ENCODE results near the gene MTF1. TPM values are rescaled to one million over a fixed set of nuclear protein-coding genes. Genes with fewer than 3 reads are reported as not detected.

The MTF1 gene
- 4.1 to 5.4 TPM (median 4.5 TPM) in 5 replicates for total RNA-seq (2022; extraction: Qiagen RNA extraction)

GRCh38 chr1:37859507-37860345 lies at the start of gene MTF1:
TSS of gene MTF1 (minus strand) at chr1:37859592. CDS start at chr1:37857658, 1,934 bp downstream.

DNA sequence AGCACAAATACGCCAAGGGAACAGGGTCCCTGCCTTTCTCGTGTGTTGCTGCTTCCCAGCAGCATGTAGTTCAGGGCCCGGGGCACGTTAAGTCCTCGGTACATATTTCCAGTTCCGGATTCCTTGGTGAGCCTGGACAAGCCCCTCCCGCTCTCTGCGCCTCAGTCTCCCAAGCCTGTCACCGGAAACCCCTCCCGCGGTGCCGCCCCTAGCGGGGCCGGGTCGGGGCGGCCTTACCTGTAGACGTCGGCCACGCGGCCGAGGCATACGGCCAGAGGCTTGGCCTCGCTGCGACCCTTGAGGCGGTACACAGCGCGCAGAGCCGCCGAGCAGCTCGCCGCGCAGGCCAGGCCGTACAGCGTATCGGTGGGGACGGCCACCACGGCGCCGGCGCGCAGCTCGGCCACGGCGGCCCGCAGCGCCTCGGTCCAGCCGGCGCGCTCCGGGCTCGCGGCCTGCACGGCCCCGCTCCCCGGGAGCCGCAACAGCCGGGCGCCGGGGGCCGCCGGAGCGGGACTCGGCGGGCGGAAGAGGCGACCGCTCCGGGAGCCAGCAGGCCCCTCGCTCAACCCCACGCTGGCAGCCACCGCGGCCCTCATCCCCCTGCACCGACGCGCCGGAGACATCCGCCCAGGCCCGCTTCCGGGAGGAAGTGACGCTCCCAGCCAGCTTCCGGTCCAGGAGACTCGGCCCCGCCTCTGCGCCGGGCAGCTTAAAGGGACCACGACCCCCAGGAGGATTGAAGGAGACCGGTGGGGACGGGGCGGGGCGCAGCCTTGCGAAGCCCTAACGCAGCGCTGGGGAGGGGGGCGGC lies 51.6 kb downstream of the MTF1 start, which contains the start of the genes C1orf122 and YRDC:
Gene C1orf122 (plus strand): TSS at position 236 of the 814 bp plus-strand sequence. CDS start 615 bp downstream, outside the sequence.
Gene YRDC (minus strand): TSS at position 654 of the 814 bp plus-strand sequence. CDS start 28 bp downstream, at position 626.

GRCh38 chr1:37793773-37794371 lies 65.5 kb downstream of the MTF1 start, which contains the start of gene MANEAL:
TSS of gene MANEAL (plus strand) at chr1:37793847. CDS start at chr1:37794183, 336 bp downstream.

DNA sequence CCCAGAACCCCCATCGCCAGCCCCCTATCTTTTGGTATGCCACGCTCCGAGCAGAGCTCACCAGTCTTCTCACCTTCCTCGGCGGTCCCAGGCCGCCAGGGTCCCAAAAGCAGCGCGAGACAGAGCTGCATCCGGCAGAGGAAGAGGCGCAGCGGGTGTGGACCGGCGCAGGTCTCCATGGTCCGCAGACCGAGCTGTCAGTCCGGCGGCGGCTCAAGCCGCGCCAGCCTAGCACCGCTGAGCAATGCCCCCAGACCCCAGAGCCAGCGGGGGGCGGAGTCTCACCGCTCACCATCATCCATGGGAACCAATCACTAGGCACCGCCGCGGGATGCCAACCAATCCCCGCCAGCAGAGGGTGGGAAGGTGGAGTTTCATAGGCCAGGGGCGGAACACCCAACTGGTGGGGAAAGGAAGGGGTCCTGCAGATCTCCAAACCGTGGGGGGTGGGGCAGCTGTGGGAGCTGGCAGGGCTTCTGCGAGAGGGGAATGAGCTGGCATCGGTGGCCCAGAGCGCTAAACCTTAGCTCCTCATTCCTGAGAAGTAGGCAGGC lies 94.4 kb downstream of the MTF1 start, which contains the start of gene EPHA10:
Gene EPHA10 (minus strand): TSS at position 233 of the 554 bp plus-strand sequence. CDS start 54 bp downstream, at position 179.

Other genes with a start within 250 kb of the MTF1 start
- gene RSPO1, start 224.7 kb downstream of the MTF1 start, total RNA-seq (2022; extraction: Qiagen RNA extraction): 0.05 to 0.19 TPM (median 0.14 TPM) in 5 replicates
- gene CDCA8, start 167.1 kb downstream of the MTF1 start, total RNA-seq (2022; extraction: Qiagen RNA extraction): 45.0 to 48.5 TPM (median 47.4 TPM) in 5 replicates
- 0.95 to 1.4 TPM (median 1.1 TPM) in 5 replicates for gene EPHA10, start 94.5 kb downstream of the MTF1 start, total RNA-seq (2022; extraction: Qiagen RNA extraction)
- 21.2 to 26.5 TPM (median 25.0 TPM) in 5 replicates for gene MANEAL, start 65.7 kb downstream of the MTF1 start, total RNA-seq (2022; extraction: Qiagen RNA extraction)
- gene C1orf122, start 51.8 kb downstream of the MTF1 start, total RNA-seq (2022; extraction: Qiagen RNA extraction): 35.9 to 71.1 TPM (median 57.7 TPM) in 5 replicates
- 11.3 to 18.7 TPM (median 16.4 TPM) in 5 replicates for gene YRDC, start 51.4 kb downstream of the MTF1 start, total RNA-seq (2022; extraction: Qiagen RNA extraction)
- 4.0 to 4.9 TPM (median 4.1 TPM) in 5 replicates for gene INPP5B, start 87.5 kb upstream of the MTF1 start, total RNA-seq (2022; extraction: Qiagen RNA extraction)
- 44.8 to 91.7 TPM (median 49.7 TPM) in 5 replicates for gene SF3A3, start 130.4 kb upstream of the MTF1 start, total RNA-seq (2022; extraction: Qiagen RNA extraction)
- gene FHL3, start 145.9 kb upstream of the MTF1 start, total RNA-seq (2022; extraction: Qiagen RNA extraction): 9.8 to 11.6 TPM (median 10.8 TPM) in 5 replicates
- 37.0 to 67.7 TPM (median 39.6 TPM) in 5 replicates for gene UTP11, start 153.1 kb upstream of the MTF1 start, total RNA-seq (2022; extraction: Qiagen RNA extraction)
- 0.03 to 0.06 TPM in 2 of 5 replicates, not detected in the others for gene POU3F1, start 187.2 kb upstream of the MTF1 start, total RNA-seq (2022; extraction: Qiagen RNA extraction)